OCI-M2 (cell line): Measurements from ENCODE around the gene RIPOR2.

Experiments used
- DNase-seq: peaks from one replicate; lab custom pipeline; 2025; ENCODE audit not compliant: unreplicated experiment; lab: John Stamatoyannopoulos, UW

RIPOR2 gene

GRCh38 chr6:24821860-24822444 is 113.8 kb downstream of the RIPOR2 start:
- no peak for DNase-seq

- no peak for DNase-seq
These were observed 117.4 kb downstream of the RIPOR2 start for GRCh38 chr6:24818346-24818745.

- no peak for DNase-seq
These were observed 126.0 kb downstream of the RIPOR2 start for GRCh38 chr6:24809728-24810127.

- no peak for DNase-seq
These were observed 128.2 kb downstream of the RIPOR2 start for GRCh38 chr6:24807584-24807983.

- DNase-seq = no peak
These were observed 133.3 kb downstream of the RIPOR2 start for GRCh38 chr6:24802271-24803059.

GRCh38 chr6:24799541-24799915 is 136.2 kb downstream of the RIPOR2 start:
- DNase-seq = no peak

GRCh38 chr6:24798740-24799540 is 136.8 kb downstream of the RIPOR2 start, which contains the start of gene ARMH2:
Gene ARMH2 (minus strand): TSS chr6:24798917. CDS start chr6:24798857, 60 bp downstream.
- DNase-seq = no peak

GRCh38 chr6:24797596-24798216 is 138.1 kb downstream of the RIPOR2 start:
- no peak for DNase-seq

- DNase-seq = no peak
These were observed 139.0 kb downstream of the RIPOR2 start for GRCh38 chr6:24796616-24797290.

GRCh38 chr6:24795106-24795505 is 140.7 kb downstream of the RIPOR2 start:
- no peak for DNase-seq

GRCh38 chr6:24788031-24788665 is 147.6 kb downstream of the RIPOR2 start:
- DNase-seq = no peak

GRCh38 chr6:24780206-24780605 is 155.6 kb downstream of the RIPOR2 start:
- DNase-seq = no peak

- DNase-seq = no peak
These were observed 156.2 kb downstream of the RIPOR2 start for GRCh38 chr6:24779416-24780016.

- DNase-seq = no peak
These were observed 156.9 kb downstream of the RIPOR2 start for GRCh38 chr6:24778878-24779277.

- DNase-seq = no peak
These were observed 157.6 kb downstream of the RIPOR2 start for GRCh38 chr6:24778121-24778520.

GRCh38 chr6:24777227-24777626 is 158.5 kb downstream of the RIPOR2 start:
- DNase-seq = no peak

- DNase-seq = no peak
These were observed 160.2 kb downstream of the RIPOR2 start for GRCh38 chr6:24775520-24776058.

GRCh38 chr6:24774696-24775519 is 160.9 kb downstream of the RIPOR2 start, which contains the start of gene GMNN:
Gene GMNN (plus strand): TSS chr6:24774937. CDS start chr6:24777247, 2,310 bp downstream.
- DNase-seq = peak; percentile 95

GRCh38 chr6:24768361-24768760 is 167.4 kb downstream of the RIPOR2 start:
- no peak for DNase-seq
